Measurements from ENCODE around the gene DISC1.

DISC1 gene

GRCh38 chr1:231734417-231734816, 107.8 kb downstream of the DISC1 start:
- TF ChIP-seq CTCF (IDR thresholded peaks at IDR 0.05; ENCODE audit: insufficient read depth, low read depth, low read length, missing control alignments) = no peak
- no peak overlapping the region for H3K4me3 ChIP-seq (ENCODE audit: low read depth, low read length)
- DNase-seq (ENCODE audit: low read depth) = no peak

GRCh38 chr1:231735411-231735810, 108.8 kb downstream of the DISC1 start:
- DNase-seq (ENCODE audit: low read depth) = no peak
- H3K4me3 ChIP-seq (ENCODE audit: low read depth, low read length) = no peak overlapping the region
- TF ChIP-seq CTCF (IDR thresholded peaks at IDR 0.05; ENCODE audit: insufficient read depth, low read depth, low read length, missing control alignments) = no peak

- no peak for TF ChIP-seq CTCF (IDR thresholded peaks at IDR 0.05; ENCODE audit: insufficient read depth, low read depth, low read length, missing control alignments)
- DNase-seq (ENCODE audit: low read depth) = no peak
- no peak overlapping the region for H3K4me3 ChIP-seq (ENCODE audit: low read depth, low read length)
Observed at GRCh38 chr1:231735941-231736340, 109.4 kb downstream of the DISC1 start.

- no peak for TF ChIP-seq CTCF (IDR thresholded peaks at IDR 0.05; ENCODE audit: insufficient read depth, low read depth, low read length, missing control alignments)
- no peak for DNase-seq (ENCODE audit: low read depth)
- H3K4me3 ChIP-seq (ENCODE audit: low read depth, low read length) = no peak overlapping the region
Observed at GRCh38 chr1:231736464-231736863, 109.9 kb downstream of the DISC1 start.

GRCh38 chr1:231738554-231738953, 112.0 kb downstream of the DISC1 start:
- no peak for TF ChIP-seq CTCF (IDR thresholded peaks at IDR 0.05; ENCODE audit: insufficient read depth, low read depth, low read length, missing control alignments)
- no peak overlapping the region for H3K4me3 ChIP-seq (ENCODE audit: low read depth, low read length)
- no peak for DNase-seq (ENCODE audit: low read depth)

GRCh38 chr1:231743966-231744365, 117.4 kb downstream of the DISC1 start:
- no peak for DNase-seq (ENCODE audit: low read depth)
- TF ChIP-seq CTCF (IDR thresholded peaks at IDR 0.05; ENCODE audit: insufficient read depth, low read depth, low read length, missing control alignments) = no peak
- no peak overlapping the region for H3K4me3 ChIP-seq (ENCODE audit: low read depth, low read length)

GRCh38 chr1:231748760-231749415, 122.3 kb downstream of the DISC1 start:
- DNase-seq (ENCODE audit: low read depth) = no peak
- H3K4me3 ChIP-seq (ENCODE audit: low read depth, low read length) = no peak overlapping the region
- no peak for TF ChIP-seq CTCF (IDR thresholded peaks at IDR 0.05; ENCODE audit: insufficient read depth, low read depth, low read length, missing control alignments)
